H1 (cell line): ENCODE data around the gene TTPAL. TPM values are rescaled to one million over a fixed set of nuclear protein-coding genes. Genes with fewer than 3 reads are reported as not detected.

ENCODE experiments used
- CTCF ChIA-PET: fragments of 300-600 bp; sonication (Branson Sonifier 250); formaldehyde crosslinking; loops from one replicate; lab custom pipeline; 2021; ENCODE audit not compliant: partially characterized antibody; lab: Charles Lee
- POLR2A ChIA-PET: fragments of 300-600 bp; sonication (Branson Sonifier 250); formaldehyde crosslinking; loops from one replicate; lab custom pipeline; 2021; ENCODE audit warnings: inconsistent platforms; ENCODE audit not compliant: partially characterized antibody; lab: Charles Lee
- DNase-seq, 2 experiments: peaks; one replicate each; pipeline versions ENCODE4 v3.0.0 to v3.0.0-alpha.2; 2010 to 2022; ENCODE audit warnings: low spot score in 2 of 2, low read depth in 1 of 2, mixed read lengths in 1 of 2
- FAIRE-seq: peaks from 2 replicates; lab custom pipeline; 2011; peaks lifted over from hg19 to GRCh38; lab: Jason Lieb, UNC
- H2AFZ ChIP-seq: 2 replicates; pipeline ENCODE4 v1.8.1; 2012; ENCODE audit warnings: low read length, inconsistent platforms
- H2AK5ac ChIP-seq: 2 replicates; pipeline ENCODE4 v1.6.1; 2013; ENCODE audit warnings: low read depth, low read length
- H2BK120ac ChIP-seq: replicated peaks from 2 replicates; pipeline ENCODE3; 2013; ENCODE audit warnings: low read depth, low read length, inconsistent platforms
- H2BK12ac ChIP-seq: 2 replicates; pipeline ENCODE4 v1.6.1; 2013; ENCODE audit warnings: low read depth, low read length
- H2BK15ac ChIP-seq: 2 replicates; pipeline ENCODE4 v1.6.1; 2013; ENCODE audit warnings: low read length
- H2BK20ac ChIP-seq: 2 replicates; pipeline ENCODE4 v1.6.1; 2013; ENCODE audit warnings: low read length
- H2BK5ac ChIP-seq: 2 replicates; pipeline ENCODE4 v1.6.1; 2013; ENCODE audit warnings: low read depth, low read length
- H3K14ac ChIP-seq: 2 replicates; pipeline ENCODE4 v1.6.1; 2013; ENCODE audit warnings: inconsistent platforms; ENCODE audit not compliant: insufficient read length
- H3K18ac ChIP-seq: 2 replicates; pipeline ENCODE4 v1.6.1; 2013; ENCODE audit warnings: low read length; ENCODE audit errors: extremely low read depth
- H3K23ac ChIP-seq: 2 replicates; pipeline ENCODE4 v1.6.1; 2013; ENCODE audit warnings: inconsistent platforms; ENCODE audit not compliant: insufficient read length
- H3K23me2 ChIP-seq: 2 replicates; pipeline ENCODE4 v1.6.1; 2013; ENCODE audit warnings: low read depth, low read length
- H3K27ac ChIP-seq: 2 replicates; pipeline ENCODE4 v1.6.1; 2011; ENCODE audit warnings: low read depth, low read length, inconsistent platforms
- H3K27me3 ChIP-seq, 4 experiments: replicated peaks in 1 of 4; 1 replicate in 1 of 4; 2 replicates in 3 of 4; pipeline versions ENCODE4 v1.6.1 to v1.8.1; 2011 to 2013; ENCODE audit warnings: low read length in 3 of 4, mild to moderate bottlenecking in 3 of 4, inconsistent platforms in 2 of 4, mixed read lengths in 2 of 4, moderate library complexity in 1 of 4; ENCODE audit not compliant: control insufficient read depth in 3 of 4, insufficient read depth in 3 of 4; ENCODE audit errors: extremely low read depth in 1 of 4
- H3K36me3 ChIP-seq, 4 experiments: 2 replicates each; pipeline versions ENCODE4 v1.6.1 to v1.8.1; 2011 to 2013; ENCODE audit warnings: mild to moderate bottlenecking in 4 of 4, low read length in 3 of 4, moderate library complexity in 2 of 4, control low read depth in 1 of 4, inconsistent platforms in 1 of 4; ENCODE audit not compliant: insufficient read depth in 4 of 4, control insufficient read depth in 2 of 4
- H3K4ac ChIP-seq: replicated peaks from 2 replicates; pipeline ENCODE3; 2013; ENCODE audit warnings: low read length, low read depth, mixed read lengths, inconsistent platforms; ENCODE audit not compliant: insufficient read length
- H3K4me1 ChIP-seq, 4 experiments: replicated peaks in 1 of 4; 1 replicate in 1 of 4; 2 replicates in 3 of 4; pipeline versions ENCODE4 v1.6.1 to v1.8.1; 2011 to 2013; ENCODE audit warnings: low read length in 3 of 4, inconsistent platforms in 2 of 4, mixed read lengths in 1 of 4; ENCODE audit not compliant: insufficient read depth in 4 of 4, control insufficient read depth in 3 of 4
- H3K4me2 ChIP-seq, 2 experiments: 2 replicates each; pipeline versions ENCODE4 v1.6.1 to v1.8.1; 2011 to 2013; ENCODE audit warnings: low read depth in 2 of 2, low read length in 2 of 2, control low read depth in 1 of 2, inconsistent platforms in 1 of 2, mild to moderate bottlenecking in 1 of 2; ENCODE audit not compliant: insufficient read depth in 1 of 2
- H3K4me3 ChIP-seq, 4 experiments: fragments of 200-600, 300-600 bp in 1 of 4; sonication (generic), shearing (Covaris generic), sonication (Bioruptor Twin) in 1 of 4; 2 replicates each; pipeline versions ENCODE4 v1.5.1 to v1.8.1; 2011 to 2016; ENCODE audit warnings: low read length in 4 of 4, low read depth in 3 of 4, control low read depth in 2 of 4, inconsistent platforms in 2 of 4, mild to moderate bottlenecking in 2 of 4, mixed read lengths in 1 of 4, moderate library complexity in 1 of 4; ENCODE audit not compliant: insufficient read depth in 2 of 4; ENCODE audit errors: extremely low read depth in 1 of 4
- H3K56ac ChIP-seq: replicated peaks from 2 replicates; pipeline ENCODE3; 2013; ENCODE audit warnings: low read depth, mild to moderate bottlenecking, mixed read lengths, low read length, inconsistent platforms; ENCODE audit not compliant: insufficient read length
- H3K79me1 ChIP-seq: 2 replicates; pipeline ENCODE4 v1.6.1; 2013; ENCODE audit warnings: low read depth, low read length, control low read depth
- H3K79me2 ChIP-seq, 2 experiments: 2 replicates each; pipeline versions ENCODE4 v1.6.1 to v1.8.1; 2012 to 2013; ENCODE audit warnings: low read length in 2 of 2, mild to moderate bottlenecking in 2 of 2, inconsistent platforms in 1 of 2; ENCODE audit not compliant: insufficient read depth in 2 of 2, control insufficient read depth in 1 of 2
- H3K9ac ChIP-seq, 4 experiments: replicated peaks in 1 of 4; 1 replicate in 1 of 4; 2 replicates in 3 of 4; pipeline versions ENCODE4 v1.6.1 to v1.8.1; 2011 to 2013; ENCODE audit warnings: low read depth in 3 of 4, low read length in 3 of 4, control low read depth in 2 of 4, mild to moderate bottlenecking in 2 of 4, moderate library complexity in 2 of 4, inconsistent platforms in 1 of 4; ENCODE audit errors: extremely low read depth in 1 of 4
- H3K9me3 ChIP-seq, 2 experiments: 2 replicates each; pipeline versions ENCODE4 v1.6.1 to v1.8.1; 2012 to 2013; ENCODE audit warnings: mild to moderate bottlenecking in 2 of 2, moderate library complexity in 2 of 2, control low read depth in 1 of 2, inconsistent platforms in 1 of 2, low read depth in 1 of 2, low read length in 1 of 2, mixed read lengths in 1 of 2; ENCODE audit not compliant: insufficient read depth in 2 of 2
- H4K20me1 ChIP-seq, 2 experiments: replicated peaks in 1 of 2; 2 replicates each; pipeline versions ENCODE3 to v1.8.1; 2011 to 2013; ENCODE audit warnings: inconsistent platforms in 2 of 2, low read length in 2 of 2, mild to moderate bottlenecking in 1 of 2; ENCODE audit not compliant: insufficient read depth in 2 of 2, control insufficient read depth in 1 of 2
- H4K5ac ChIP-seq: 2 replicates; pipeline ENCODE4 v1.6.1; 2013; ENCODE audit warnings: low read length, low read depth, mixed read lengths, inconsistent platforms; ENCODE audit not compliant: insufficient read length
- H4K8ac ChIP-seq: 2 replicates; pipeline ENCODE4 v1.8.0; 2013; ENCODE audit warnings: mild to moderate bottlenecking, moderate library complexity, low read length, inconsistent platforms; ENCODE audit not compliant: insufficient read depth; ENCODE audit errors: extremely low read depth
- H4K91ac ChIP-seq: replicated peaks from 2 replicates; pipeline ENCODE3; 2013; ENCODE audit warnings: low read length, mixed read lengths, inconsistent platforms; ENCODE audit not compliant: insufficient read length
- ASH2L ChIP-seq: fragments of 200-600, 300-600 bp; sonication (generic); IDR thresholded peaks from one replicate; pipeline ENCODE4 v1.7.1; 2017; ENCODE audit warnings: low read length
- GABPA ChIP-seq: IDR thresholded peaks from 2 replicates; pipeline ENCODE4 v1.6.1; 2011; ENCODE audit warnings: mild to moderate bottlenecking, low read length, moderate library complexity, borderline replicate concordance; ENCODE audit not compliant: insufficient read depth
- HDAC2 ChIP-seq, 2 experiments: fragments of 300-600 bp in 1 of 2; sonication (generic) in 1 of 2; IDR thresholded peaks; 2 replicates each; pipeline ENCODE4 v1.6.1; 2011 to 2012; ENCODE audit warnings: low read depth in 2 of 2, low read length in 2 of 2, mild to moderate bottlenecking in 2 of 2, moderate library complexity in 2 of 2, borderline replicate concordance in 1 of 2, inconsistent platforms in 1 of 2
- JUND ChIP-seq: IDR thresholded peaks from 2 replicates; pipeline ENCODE4 v1.6.1; 2011; ENCODE audit warnings: mild to moderate bottlenecking, improper control_type of control experiment, low read length
- KDM1A ChIP-seq: fragments of 200-600, 300-600 bp; sonication (generic); IDR thresholded peaks from 2 replicates; pipeline ENCODE4 v1.7.1; 2016; ENCODE audit warnings: mild to moderate bottlenecking, low read length, borderline replicate concordance
- KDM5A ChIP-seq: fragments of 200-600 bp; IDR thresholded peaks from 2 replicates; pipeline ENCODE4 v1.7.1; 2012; ENCODE audit warnings: mild to moderate bottlenecking, low read length, inconsistent platforms, mixed read lengths
- NRF1 ChIP-seq: IDR thresholded peaks from 2 replicates; pipeline ENCODE4 v1.6.1; 2011; ENCODE audit warnings: mild to moderate bottlenecking, low read depth, low read length, improper control_type of control experiment
- PHF8 ChIP-seq: fragments of 200-600 bp; sonication (generic); conservative IDR thresholded peaks from 2 replicates; pipeline ENCODE4 v1.7.1; 2012; ENCODE audit warnings: low read depth, mild to moderate bottlenecking, inconsistent platforms, low read length, moderate library complexity
- POU5F1 ChIP-seq: IDR thresholded peaks from 2 replicates; pipeline ENCODE4 v1.6.1; 2011; ENCODE audit warnings: low read depth, mild to moderate bottlenecking, low read length, moderate library complexity
- RBBP5 ChIP-seq: IDR thresholded peaks from 2 replicates; pipeline ENCODE4 v1.7.1; 2012; ENCODE audit warnings: low read depth, mild to moderate bottlenecking, inconsistent platforms, low read length, moderate library complexity, borderline replicate concordance
- RXRA ChIP-seq: IDR thresholded peaks from 2 replicates; pipeline ENCODE4 v1.6.1; 2011; ENCODE audit warnings: low read depth, mild to moderate bottlenecking, low read length, moderate library complexity; ENCODE audit not compliant: insufficient read depth
- SAP30 ChIP-seq: fragments of 300-600 bp; sonication (generic); IDR thresholded peaks from 2 replicates; pipeline ENCODE4 v1.7.1; 2012; ENCODE audit warnings: low read length, moderate library complexity, mild to moderate bottlenecking, inconsistent platforms; ENCODE audit not compliant: insufficient read depth, insufficient replicate concordance
- SIRT6 ChIP-seq: IDR thresholded peaks from one replicate; pipeline ENCODE4 v1.7.1; 2012; ENCODE audit warnings: low read length, inconsistent platforms
- SP2 ChIP-seq: IDR thresholded peaks from 2 replicates; pipeline ENCODE4 v1.6.1; 2012; ENCODE audit warnings: mild to moderate bottlenecking, low read length, inconsistent platforms
- SP4 ChIP-seq: IDR thresholded peaks from 2 replicates; pipeline ENCODE4 v1.6.1; 2012; ENCODE audit warnings: low read length, inconsistent platforms
- YY1 ChIP-seq: IDR thresholded peaks from 2 replicates; pipeline ENCODE4 v1.6.1; 2011; ENCODE audit warnings: low read depth, mild to moderate bottlenecking, low read length
- WGBS, 2 experiments: shearing (Covaris generic) in 1 of 2; methylation state at CpG; one replicate each; pipeline versions ENCODE4 v1.1.6 to v1.1.7; 2013 to 2015; ENCODE audit warnings: low lambda C conversion rate in 2 of 2, mixed read lengths in 2 of 2, inconsistent platforms in 1 of 2, low coverage in 1 of 2, missing lambda C conversion rate in 1 of 2; ENCODE audit not compliant: insufficient replicate concordance in 2 of 2, insufficient coverage in 1 of 2, insufficient read length in 1 of 2; ENCODE audit errors: extremely low coverage in 1 of 2, missing lambda C conversion rate in 1 of 2; 5-methylcytosine and 5-hydroxymethylcytosine counted together
- polyA plus RNA-seq, 7 experiments: library from polyadenylated mRNA; depleted of rRNA in 3 of 7; stranded (reverse) in 5 of 7; unstranded in 2 of 7; fragments of >200 nt in 5 of 7; fragments of 200-250 nt in 2 of 7; gene quantifications; 1 replicate in 5 of 7; 2 replicates in 1 of 7; 4 replicates in 1 of 7; pipeline versions ENCODE4 v1.2.1 to v1.2.3, GENCODE V29; 2011 to 2013; ENCODE audit warnings: missing spikeins in 2 of 7, mixed read lengths in 2 of 7
- total RNA-seq: library from RNA; stranded (reverse); fragmentation: NEBNext Ultra II Directional; extraction: Animal tissue kit (Norgen Biotek cat#: 25700); gene quantifications from 2 replicates; pipeline ENCODE4 v1.2.1, GENCODE V29; 2021

The TTPAL gene
- total and polyA plus RNA-seq, 2 of the 8 experiments (the other 6 are each of a cell fraction or from before 2014, with no cell fraction given): 2.8 to 14.0 TPM

GRCh38 chr20:44438782-44439181, 36.9 kb upstream of the TTPAL start:
- Histone ChIP-seq H3K14ac (no peak overlapping the region), H3K27me3 (no peaks in the 10 kb centered on the region), H2BK20ac (no peak overlapping the region), H2AFZ (no peak overlapping the region), H2BK120ac (no peak overlapping the region), H4K91ac (no peak overlapping the region), H2BK15ac (no peak overlapping the region), H3K9ac (no peak overlapping the region), H3K4me1 (no peaks in the 10 kb centered on the region), H3K56ac (no peak overlapping the region), H3K4me2 (no peak overlapping the region), H3K9me3 (no peaks in the 10 kb centered on the region), H2BK5ac (no peak overlapping the region), H3K27ac (no peak overlapping the region), H3K23ac (no peak overlapping the region), H3K23me2 (no peaks in the 10 kb centered on the region), H2AK5ac (no peak overlapping the region), H2BK12ac (no peak overlapping the region), H3K4ac (no peak overlapping the region), H4K20me1 (no peaks in the 10 kb centered on the region), H4K8ac (no peak overlapping the region), H3K79me2 (no peaks in the 10 kb centered on the region), H3K79me1 (no peaks in the 10 kb centered on the region), H3K36me3 (no peaks in the 10 kb centered on the region), H3K18ac (no peak overlapping the region), H3K4me3 (no peak overlapping the region), H4K5ac (no peak overlapping the region)
- 87% methylated on average over 4 of the region's 4 CpGs; no CpG with 5 or more reads in 1 of the 2 experiments for WGBS, 2 experiments
- POLR2A ChIA-PET: no interaction called here
- no peak for DNase-seq
- CTCF ChIA-PET: interaction anchor here (1.5 to 3.2 kb wide), 2 partner anchors 11 to 19 kb away, joined by 4 to 20 read pairs; no protein-coding TSS in a partner anchor
- no peak for FAIRE-seq
- TF ChIP-seq YY1 (no peak), KDM1A (no peak), ASH2L (no peak), HDAC2 (IDR thresholded peaks at IDR 0.05; ENCODE audit: borderline replicate concordance in 1 of 2, low read depth in 2 of 2, low read length in 2 of 2) (no peak), SAP30 (no peak), POU5F1 (no peak), SP4 (no peak), GABPA (no peak), SIRT6 (no peak), PHF8 (no peak), RBBP5 (no peak), KDM5A (no peak), JUND (no peak), NRF1 (no peak), RXRA (no peak), SP2 (no peak)
